H9 (cell line): ENCODE measurements around the gene TCERG1L. TPM values are rescaled to one million over a fixed set of nuclear protein-coding genes. Genes with fewer than 3 reads are reported as not detected.
A peak's percentile ranks its signal among the peaks of the same experiment; 100 is the strongest.

Experiments used
- DNase-seq: peaks from one replicate; pipeline ENCODE4 v3.0.0-alpha.2; 2017
- H2AFZ ChIP-seq: one replicate; pipeline ENCODE4 v1.6.1; 2013; ENCODE audit warnings: mild to moderate bottlenecking, low read length, control low read depth, moderate library complexity
- H2AK5ac ChIP-seq: 2 replicates; pipeline ENCODE4 v1.6.1; 2013; ENCODE audit warnings: low read length, control low read depth, mixed read lengths; ENCODE audit not compliant: insufficient read length
- H2BK120ac ChIP-seq: one replicate; pipeline ENCODE4 v1.6.1; 2013; ENCODE audit warnings: low read depth, mild to moderate bottlenecking, low read length, control low read depth, inconsistent platforms; ENCODE audit not compliant: poor library complexity, severe bottlenecking
- H2BK12ac ChIP-seq: 2 replicates; pipeline ENCODE4 v1.6.1; 2013; ENCODE audit warnings: low read length, control low read depth, mixed read lengths, low read depth; ENCODE audit not compliant: insufficient read length
- H2BK15ac ChIP-seq: 2 replicates; pipeline ENCODE4 v1.6.1; 2013; ENCODE audit warnings: low read depth, low read length, control low read depth
- H2BK20ac ChIP-seq: one replicate; pipeline ENCODE4 v1.6.1; 2013; ENCODE audit warnings: low read depth, mild to moderate bottlenecking, low read length, control low read depth, inconsistent platforms; ENCODE audit not compliant: poor library complexity, severe bottlenecking
- H2BK5ac ChIP-seq: 2 replicates; pipeline ENCODE4 v1.6.1; 2013; ENCODE audit warnings: low read length, control low read depth, mixed read lengths; ENCODE audit not compliant: insufficient read length
- H3K14ac ChIP-seq: 2 replicates; pipeline ENCODE4 v1.6.1; 2013; ENCODE audit warnings: low read length, control low read depth; ENCODE audit not compliant: insufficient read depth
- H3K18ac ChIP-seq: 2 replicates; pipeline ENCODE4 v1.6.1; 2013; ENCODE audit warnings: low read depth, mild to moderate bottlenecking, mixed read lengths, low read length, control low read depth; ENCODE audit not compliant: insufficient read length
- H3K23ac ChIP-seq: 2 replicates; pipeline ENCODE4 v1.6.1; 2013; ENCODE audit warnings: low read length, control low read depth, mixed read lengths, low read depth; ENCODE audit not compliant: insufficient read length
- H3K23me2 ChIP-seq: 2 replicates; pipeline ENCODE4 v1.6.1; 2013; ENCODE audit warnings: low read depth, mild to moderate bottlenecking, mixed read lengths, low read length, control low read depth; ENCODE audit not compliant: insufficient read length, poor library complexity, severe bottlenecking
- H3K27ac ChIP-seq: 2 replicates; pipeline ENCODE4 v1.5.1; 2013; ENCODE audit warnings: low read length, control low read depth, mixed read lengths, low read depth; ENCODE audit not compliant: insufficient read length
- H3K27me3 ChIP-seq: 2 replicates; pipeline ENCODE4 v1.6.1; 2013; ENCODE audit warnings: low read length, control low read depth, inconsistent platforms; ENCODE audit not compliant: insufficient read depth
- H3K4ac ChIP-seq: 2 replicates; pipeline ENCODE4 v1.6.1; 2013; ENCODE audit warnings: low read depth, mild to moderate bottlenecking, control low read depth, inconsistent platforms, low read length, moderate library complexity
- H3K4me1 ChIP-seq: 2 replicates; pipeline ENCODE4 v1.6.1; 2013; ENCODE audit warnings: low read length, control low read depth, inconsistent platforms; ENCODE audit not compliant: insufficient read depth
- H3K4me2 ChIP-seq: 2 replicates; pipeline ENCODE4 v1.6.1; 2013; ENCODE audit warnings: low read length, control low read depth, mixed read lengths; ENCODE audit not compliant: insufficient read length, insufficient read depth
- H3K56ac ChIP-seq: 2 replicates; pipeline ENCODE4 v1.6.1; 2013; ENCODE audit warnings: low read depth, mild to moderate bottlenecking, mixed read lengths, low read length, control low read depth; ENCODE audit not compliant: insufficient read length
- H3K79me1 ChIP-seq: 2 replicates; pipeline ENCODE4 v1.6.1; 2013; ENCODE audit warnings: low read depth, mild to moderate bottlenecking, moderate library complexity, low read length, control low read depth, inconsistent platforms; ENCODE audit not compliant: insufficient read depth, poor library complexity, severe bottlenecking
- H3K79me2 ChIP-seq: 2 replicates; pipeline ENCODE4 v1.6.1; 2013; ENCODE audit warnings: low read length, control low read depth, inconsistent platforms; ENCODE audit not compliant: insufficient read depth
- H3K9ac ChIP-seq: 2 replicates; pipeline ENCODE4 v1.6.1; 2013; ENCODE audit warnings: low read length, control low read depth, mixed read lengths; ENCODE audit not compliant: insufficient read length; ENCODE audit errors: extremely low read depth
- H3K9me3 ChIP-seq: one replicate; pipeline ENCODE4 v1.6.1; 2013; ENCODE audit warnings: low read depth, low read length, inconsistent platforms; ENCODE audit not compliant: control insufficient read depth
- H3T11ph ChIP-seq: one replicate; pipeline ENCODE4 v1.6.1; 2013; ENCODE audit warnings: mild to moderate bottlenecking, low read length, control low read depth, inconsistent platforms
- H4K20me1 ChIP-seq: one replicate; pipeline ENCODE4 v1.6.1; 2013; ENCODE audit not compliant: control insufficient read depth, insufficient read length, insufficient read depth
- H4K5ac ChIP-seq: 2 replicates; pipeline ENCODE4 v1.6.1; 2013; ENCODE audit warnings: low read depth, mild to moderate bottlenecking, mixed read lengths, low read length, control low read depth; ENCODE audit not compliant: insufficient read length
- H4K8ac ChIP-seq: replicated peaks from 2 replicates; pipeline ENCODE4 v1.6.1; 2013; ENCODE audit warnings: low read length, control low read depth, mixed read lengths, low read depth; ENCODE audit not compliant: insufficient read length
- H4K91ac ChIP-seq: 2 replicates; pipeline ENCODE4 v1.6.1; 2013; ENCODE audit warnings: low read depth, mild to moderate bottlenecking, moderate library complexity, mixed read lengths, low read length, control low read depth; ENCODE audit not compliant: insufficient read length
- H3K27ac Mint-ChIP-seq, 3 experiments: 2 replicates in 2 of 3; 3 replicates in 1 of 3; pipeline ENCODE4 v1.8.0; 2020 to 2021; ENCODE audit warnings: mixed read lengths in 3 of 3, mild to moderate bottlenecking in 1 of 3, moderate library complexity in 1 of 3
- H3K27me3 Mint-ChIP-seq: 2 replicates; pipeline ENCODE4 v1.8.0; 2021; ENCODE audit warnings: low read depth, mild to moderate bottlenecking, moderate library complexity, mixed read lengths
- H3K36me3 Mint-ChIP-seq, 3 experiments: 2 replicates in 2 of 3; 3 replicates in 1 of 3; pipeline ENCODE4 v1.8.0; 2020 to 2021; ENCODE audit warnings: low read depth in 3 of 3, mixed read lengths in 3 of 3; ENCODE audit not compliant: insufficient read depth in 1 of 3
- H3K4me1 Mint-ChIP-seq, 2 experiments: 2 replicates each; pipeline ENCODE4 v1.8.0; 2020; ENCODE audit warnings: mixed read lengths in 2 of 2
- H3K4me3 Mint-ChIP-seq, 2 experiments: 2 replicates in 1 of 2; 3 replicates in 1 of 2; pipeline ENCODE4 v1.8.0; 2020 to 2021; ENCODE audit warnings: mild to moderate bottlenecking in 2 of 2, mixed read lengths in 2 of 2, moderate library complexity in 1 of 2
- H3K9me3 Mint-ChIP-seq, 2 experiments: 2 replicates in 1 of 2; 3 replicates in 1 of 2; pipeline ENCODE4 v1.8.0; 2020; ENCODE audit warnings: mild to moderate bottlenecking in 2 of 2, mixed read lengths in 2 of 2, moderate library complexity in 1 of 2
- CTCF ChIP-seq: fragments of 200-600 bp; sonication (generic); conservative IDR thresholded peaks from 3 replicates; pipeline ENCODE4 v1.8.0; 2021; ENCODE audit warnings: antibody characterized with exemption, mild to moderate bottlenecking
- WGBS: extraction: QIAGEN DNeasy Blood & Tissue Kit; methylation state at CpG from one replicate; pipeline ENCODE4 v1.1.7; 2013; ENCODE audit warnings: missing lambda C conversion rate, low lambda C conversion rate, mixed read lengths; ENCODE audit not compliant: insufficient read length; ENCODE audit errors: extremely low coverage; 5-methylcytosine and 5-hydroxymethylcytosine counted together
- total RNA-seq: library from RNA; stranded (reverse); gene quantifications from 2 replicates; pipeline ENCODE4 v1.2.1, GENCODE V29; 2021

TCERG1L gene
- total RNA-seq, 1 experiment from 2014 or later, result 3.3 TPM

- Mint-ChIP-seq H3K9me3 (peaks cover 0 to 2% of the 10 kb centered on the region in 2 experiments; a peak in 1 of 5 replicates), H3K27ac (0 out of 7 replicates have a peak overlapping the region, but pooled peaks of 1 of the 3 experiments have one; percentile 44), H3K27me3 (no peaks in the 10 kb centered on the region), H3K4me1 (peaks cover 4 to 9% of the 10 kb centered on the region in 2 experiments), H3K36me3 (peaks cover 0 to 4% (median 0%) of the 10 kb centered on the region in 3 experiments; a peak in 2 of 7 replicates), H3K4me3 (no peak overlapping the region)
- H3K4me2 ChIP-seq, result no peak overlapping the region
- peak; percentile 5 for DNase-seq
- no peak overlapping the region for H2AFZ ChIP-seq
- H4K20me1 ChIP-seq, result no peaks in the 10 kb centered on the region
- no peak overlapping the region for H3K4ac ChIP-seq
- H4K91ac ChIP-seq, result no peak overlapping the region
- H3K9me3 ChIP-seq, result no peaks in the 10 kb centered on the region
- no peaks in the 10 kb centered on the region for H3K27me3 ChIP-seq
- no peak overlapping the region for H3T11ph ChIP-seq
- H3K79me1 ChIP-seq, result no peaks in the 10 kb centered on the region
- H3K18ac ChIP-seq, result no peak overlapping the region
- no peak overlapping the region for H4K8ac ChIP-seq
- no peak overlapping the region for H2BK5ac ChIP-seq
- H3K79me2 ChIP-seq, result no peaks in the 10 kb centered on the region
- no peak overlapping the region for H2AK5ac ChIP-seq
- TF ChIP-seq CTCF, result no peak
- H3K9ac ChIP-seq, result no peak overlapping the region
- H3K4me1 ChIP-seq, result no peaks in the 10 kb centered on the region
- H4K5ac ChIP-seq, result no peak overlapping the region
- no peaks in the 10 kb centered on the region for H3K23me2 ChIP-seq
- H2BK120ac ChIP-seq, result no peak overlapping the region
- H2BK20ac ChIP-seq, result no peak overlapping the region
- H3K27ac ChIP-seq, result no peak overlapping the region
- H2BK12ac ChIP-seq, result no peak overlapping the region
- no CpG with 5 or more reads among the region's 11 CpGs for WGBS
- H3K56ac ChIP-seq, result no peak overlapping the region
- H3K14ac ChIP-seq, result no peak overlapping the region
- H3K23ac ChIP-seq, result no peak overlapping the region
- no peak overlapping the region for H2BK15ac ChIP-seq
Observed at GRCh38 chr10:131202990-131203389, 108.5 kb downstream of the TCERG1L start.
